Fibroblast of skin of right biceps (primary cell): Measurements from ENCODE around the gene PRDX3.
"Not testable (repeated sequence)": the region's sequence is repeated elsewhere in the genome, so short reads cannot be mapped to it uniquely, and the experiment has no call there.

ENCODE experiments used
- DNase-seq: peaks from one replicate; pipeline ENCODE4 v3.0.0-alpha.2; 2013

The PRDX3 gene

DNA sequence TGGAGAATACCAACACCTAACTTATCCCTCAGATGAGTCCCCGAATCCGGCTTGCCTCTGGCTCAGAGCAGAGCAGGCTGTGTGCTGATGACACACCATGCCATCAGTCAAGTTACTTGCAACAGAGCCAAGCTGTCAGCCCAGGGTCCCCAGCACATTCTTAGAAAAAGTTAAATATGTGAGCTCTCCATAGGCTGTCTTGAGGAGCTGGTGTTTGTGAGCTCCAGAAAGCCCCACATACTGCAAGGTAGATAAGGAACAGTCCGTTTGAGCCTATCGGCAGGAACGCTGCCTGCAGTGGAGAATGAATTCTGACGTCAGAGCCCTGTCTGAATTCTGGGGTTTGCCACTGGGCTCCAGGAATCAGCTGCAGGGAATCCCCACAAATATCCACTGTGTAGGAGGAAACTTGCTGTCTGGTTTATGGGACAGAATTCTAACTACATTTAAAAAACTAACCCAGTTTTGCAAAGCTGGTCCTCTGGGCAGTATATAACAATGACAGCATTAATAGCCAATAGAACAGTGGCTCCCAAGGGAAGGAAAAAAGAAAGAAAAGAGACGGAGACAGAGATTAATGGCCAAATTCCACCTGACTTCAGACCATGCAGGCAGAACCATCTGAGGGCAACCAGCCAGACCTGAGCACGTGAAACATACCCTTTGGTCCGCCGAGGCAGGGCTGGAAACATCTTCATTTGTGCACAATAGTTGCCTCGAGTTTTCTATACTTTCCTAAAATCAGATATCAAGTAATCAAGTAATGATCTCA lies 16.7 kb downstream of the PRDX3 start:
- DNase-seq, result peak; percentile 70

DNA sequence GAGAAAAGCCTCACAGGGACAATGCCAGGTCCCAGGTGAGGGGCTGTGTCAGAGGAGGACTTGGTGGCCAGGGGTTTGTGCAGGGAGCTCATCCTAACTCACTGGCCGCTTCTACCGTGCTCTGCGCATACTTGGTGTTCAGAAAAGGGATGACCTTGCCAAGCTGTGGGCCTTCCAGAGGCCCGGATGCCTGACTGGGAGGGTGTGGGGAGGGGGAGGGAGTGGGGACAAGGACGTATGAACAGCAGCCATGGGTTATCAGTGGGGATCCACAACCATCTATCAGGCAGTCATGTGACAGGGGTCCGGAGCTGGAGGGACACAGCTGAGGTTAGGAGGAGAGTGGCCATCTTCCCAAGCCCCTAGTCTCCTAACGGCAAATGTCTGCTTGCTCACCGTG lies 19.3 kb downstream of the PRDX3 start:
- DNase-seq, result no peak

DNA sequence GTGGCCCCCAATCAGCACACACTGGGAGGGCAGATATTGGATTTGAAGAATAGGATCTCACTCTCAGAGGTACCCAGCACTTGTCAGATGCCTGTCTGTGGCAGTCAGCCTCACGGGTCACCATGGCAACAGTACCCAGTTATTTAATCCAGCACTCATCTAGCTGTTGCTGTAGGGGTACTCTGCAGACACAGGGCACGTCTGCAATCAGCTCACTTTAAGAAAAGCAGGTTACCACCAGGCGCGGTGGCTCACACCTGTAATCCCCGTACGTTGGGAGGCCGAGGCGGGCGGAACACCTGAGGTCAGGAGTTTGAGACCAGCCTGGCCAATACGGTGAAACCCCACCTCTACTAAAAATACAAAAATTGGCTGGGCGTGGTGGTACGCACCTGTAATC lies 25.0 kb downstream of the PRDX3 start:
- DNase-seq, result no peak

DNA sequence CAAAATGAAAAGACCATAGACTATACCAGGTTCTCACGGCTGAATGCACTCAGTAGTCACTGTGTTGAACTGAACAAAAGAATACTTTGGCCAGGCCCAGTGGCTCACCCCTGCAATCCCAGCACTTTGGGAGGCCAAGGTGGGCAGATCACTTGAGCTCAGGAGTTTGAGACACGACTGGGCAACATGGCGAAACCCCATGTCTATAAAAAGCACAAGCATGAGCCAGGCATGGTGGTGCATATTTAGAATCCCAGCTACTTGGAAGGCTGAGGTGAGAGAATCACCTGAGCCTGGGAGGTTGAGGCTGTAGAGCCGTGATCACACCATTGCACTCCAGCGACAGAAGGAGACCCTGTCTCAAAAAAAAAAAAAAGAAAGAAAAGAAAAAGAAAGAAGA lies 25.6 kb downstream of the PRDX3 start:
- no peak for DNase-seq

DNA sequence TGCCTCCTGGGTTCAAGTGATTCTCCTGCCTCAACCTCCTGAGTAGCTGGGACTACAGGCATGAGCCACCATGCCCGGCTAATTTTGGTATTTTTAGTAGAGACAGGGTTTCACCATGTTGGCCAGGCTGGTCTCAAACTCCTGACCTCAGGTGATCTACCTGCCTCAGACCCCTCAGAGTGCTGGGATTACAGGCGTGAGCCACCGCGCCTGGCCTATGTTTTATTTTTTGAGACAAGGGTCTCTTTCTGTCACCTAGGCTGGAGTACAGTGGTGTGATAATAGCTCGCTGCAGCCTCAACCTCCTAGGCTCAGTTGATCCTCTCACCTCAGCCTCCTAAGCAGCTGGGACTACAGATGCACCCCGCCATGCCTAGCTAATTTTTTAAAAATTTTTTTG lies 27.0 kb downstream of the PRDX3 start:
- DNase-seq, result not testable (repeated sequence)

DNA sequence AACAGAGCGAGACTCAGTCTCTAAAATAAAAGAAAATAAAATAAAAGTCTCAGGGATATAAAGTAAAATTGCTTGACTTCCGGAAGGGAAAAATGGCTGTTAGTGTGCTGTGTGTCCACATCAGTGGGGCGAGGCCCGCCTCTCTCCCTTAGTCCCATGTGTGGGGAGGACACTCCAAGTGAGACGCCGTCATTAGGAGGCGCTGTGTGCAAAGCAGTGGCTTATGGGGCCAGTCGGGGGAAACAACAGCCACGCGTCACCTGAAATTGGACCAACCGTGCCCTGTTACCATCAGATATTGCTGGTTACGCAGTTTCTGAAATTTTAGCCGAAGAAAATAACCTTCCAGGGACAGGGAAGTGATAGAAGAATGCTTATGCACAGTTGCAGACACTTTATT lies 28.9 kb downstream of the PRDX3 start:
- DNase-seq, result no peak

DNA sequence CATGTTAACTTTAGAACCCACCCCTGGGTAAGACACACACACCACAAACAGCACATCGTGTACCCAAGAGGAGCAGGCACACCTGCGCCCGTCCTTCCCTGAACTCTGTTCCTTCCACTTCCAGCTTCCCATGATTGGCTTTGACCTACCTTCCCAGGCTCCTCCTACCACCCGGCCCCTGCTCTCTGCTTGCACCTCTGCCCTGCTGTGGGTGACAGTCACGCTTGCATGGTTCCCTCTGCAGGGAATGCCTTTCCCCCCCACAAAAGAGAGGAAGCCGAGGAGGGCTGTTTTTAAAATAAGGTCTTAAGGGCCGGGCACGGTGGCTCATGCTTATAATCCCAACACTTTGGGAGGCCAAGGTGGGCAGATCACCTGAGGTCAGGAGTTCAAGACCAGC lies 29.5 kb downstream of the PRDX3 start:
- no peak for DNase-seq

DNA sequence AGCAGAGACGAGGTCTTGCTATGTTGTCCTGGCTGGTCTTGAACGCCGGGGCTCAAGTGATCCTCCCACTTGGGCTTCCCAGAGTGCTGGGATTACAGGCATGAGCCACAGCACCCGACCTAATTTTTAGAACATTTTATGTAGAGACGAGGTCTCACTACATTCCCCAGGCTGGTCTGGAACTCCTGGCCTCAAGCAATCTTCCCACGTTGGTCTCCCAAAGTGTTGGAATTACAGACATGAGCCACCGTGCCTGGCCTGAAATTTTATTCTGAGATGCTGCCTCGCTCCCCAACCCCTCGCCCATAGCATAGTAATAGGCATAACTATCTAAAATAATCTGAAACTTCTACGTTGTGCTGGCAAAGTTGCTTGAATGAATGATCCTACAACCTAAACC lies 35.0 kb downstream of the PRDX3 start:
- DNase-seq, result no peak

DNA sequence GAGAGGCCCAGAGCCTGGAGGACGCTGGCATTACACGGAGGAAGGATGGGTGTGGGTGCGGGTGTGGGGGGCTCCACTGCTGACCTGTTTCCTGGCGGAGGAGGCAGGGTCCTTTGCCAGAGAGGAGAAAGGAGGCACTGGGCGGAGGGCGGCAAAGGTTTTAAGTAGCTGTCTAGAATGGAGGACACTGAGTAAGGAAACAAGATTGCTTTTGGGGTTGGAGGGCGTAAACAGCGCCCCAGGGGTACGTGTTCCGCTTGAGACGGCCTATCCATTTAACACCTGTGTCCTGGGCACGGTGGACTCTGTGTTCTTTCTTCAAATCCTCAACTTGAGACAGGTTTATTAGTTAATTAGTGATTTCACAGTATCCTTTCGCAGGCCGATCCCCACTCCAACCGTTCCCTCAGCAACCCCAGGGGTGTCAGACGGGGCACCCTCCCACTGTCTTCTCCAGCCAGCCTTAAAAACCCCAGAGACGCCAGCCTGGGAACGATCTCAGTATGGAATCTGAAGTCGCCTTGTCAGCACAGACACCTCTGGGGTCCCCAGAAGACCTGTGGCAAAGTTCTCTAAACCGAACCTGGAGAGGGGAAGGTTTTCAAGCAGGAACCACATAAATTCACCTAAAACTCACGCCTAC lies 37.9 kb downstream of the PRDX3 start:
- DNase-seq, result no peak

DNA sequence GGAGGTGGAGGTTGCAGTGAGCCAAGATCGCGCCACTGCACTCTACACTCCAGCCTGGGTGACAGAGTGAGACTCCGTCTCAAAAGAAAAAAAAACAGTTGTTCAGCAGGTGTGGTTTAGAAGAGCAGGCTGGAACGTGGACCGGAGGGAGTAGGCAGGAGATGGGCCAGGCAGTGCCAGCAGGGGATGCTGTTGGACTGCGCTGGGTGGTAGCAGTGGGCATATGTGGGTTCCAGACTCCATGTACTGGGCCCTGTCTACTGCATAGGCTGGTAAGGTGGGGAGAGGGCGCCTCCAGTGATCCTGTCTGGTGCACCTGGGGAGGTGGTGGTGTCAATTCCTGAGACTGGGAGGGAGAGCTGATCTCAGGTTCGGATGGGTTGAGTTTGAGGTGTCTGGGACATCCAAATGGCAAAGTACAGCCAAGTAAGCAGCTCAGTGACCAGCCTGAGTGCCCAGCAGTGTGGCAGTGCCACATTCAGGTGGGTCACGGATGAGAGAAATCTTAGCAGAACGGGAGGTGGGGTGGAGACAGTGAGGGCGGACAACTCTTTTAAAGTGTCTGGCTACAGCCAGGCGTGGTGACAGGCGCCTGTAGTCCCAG lies 39.0 kb downstream of the PRDX3 start:
- peak; percentile 28 for DNase-seq

DNA sequence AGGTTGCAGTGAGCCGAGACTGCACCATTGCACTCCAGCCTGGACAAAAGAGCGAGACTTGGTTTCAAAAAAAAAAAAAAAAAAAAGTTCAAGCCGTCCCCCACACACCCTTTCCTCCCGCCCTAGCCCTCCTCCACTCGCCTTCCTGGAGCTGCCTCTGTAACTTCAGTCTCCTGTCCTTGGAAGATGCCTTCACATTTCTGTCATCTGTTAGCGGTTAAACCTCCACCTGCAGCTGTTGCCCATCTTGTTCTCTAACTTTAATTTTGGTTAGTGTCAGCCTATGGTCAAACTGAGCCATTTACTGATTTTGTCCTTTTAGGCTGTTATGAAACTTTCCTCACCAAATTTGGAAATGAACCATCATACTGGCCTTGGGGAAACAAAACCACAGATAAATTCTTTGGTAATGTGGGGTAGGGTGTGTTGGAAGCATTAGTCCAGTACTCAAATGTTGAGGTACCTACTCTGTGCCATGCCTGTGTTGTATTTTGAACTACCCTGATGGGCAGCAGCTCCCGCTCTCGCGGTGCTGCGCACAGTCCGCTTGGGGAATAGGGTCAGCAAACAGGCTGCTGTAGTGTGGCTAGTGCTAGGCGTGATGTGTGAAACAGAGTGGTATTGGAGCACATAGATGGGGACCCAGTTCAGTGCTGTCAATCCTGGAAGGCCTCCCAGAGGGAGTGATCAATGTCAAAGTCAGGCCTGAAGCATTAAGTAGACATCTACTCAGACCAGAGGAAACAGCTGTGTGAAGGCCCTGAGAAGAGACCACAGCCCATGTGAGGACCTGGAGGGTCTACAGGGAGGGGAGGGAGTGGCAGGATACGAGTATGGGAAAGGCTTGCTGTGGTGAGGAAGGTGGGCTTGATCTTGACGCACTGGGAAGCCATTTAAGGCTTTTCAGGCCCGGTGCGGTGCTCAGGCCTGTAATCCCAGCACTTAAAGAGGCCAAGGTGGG lies 40.0 kb downstream of the PRDX3 start:
- DNase-seq, result no peak

DNA sequence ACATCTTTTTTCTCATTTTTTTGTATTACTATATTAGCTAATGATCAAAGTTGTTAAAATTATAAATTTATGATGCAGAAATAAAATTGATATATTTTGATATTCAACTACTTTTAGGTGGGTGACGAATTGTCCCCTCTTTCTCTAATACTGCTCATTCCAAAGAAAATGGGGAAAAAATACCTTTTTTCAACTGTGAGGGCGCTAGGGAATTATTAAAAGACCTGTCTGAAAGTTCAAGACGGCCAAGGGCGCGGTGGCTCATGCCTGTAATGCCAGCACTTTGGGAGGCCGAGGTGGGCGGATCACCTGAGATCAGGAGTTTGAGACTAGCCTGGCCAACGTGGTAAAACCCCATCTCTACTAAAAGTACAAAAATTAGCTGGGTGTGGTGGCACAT lies 40.7 kb downstream of the PRDX3 start:
- DNase-seq, result not testable (repeated sequence)

DNA sequence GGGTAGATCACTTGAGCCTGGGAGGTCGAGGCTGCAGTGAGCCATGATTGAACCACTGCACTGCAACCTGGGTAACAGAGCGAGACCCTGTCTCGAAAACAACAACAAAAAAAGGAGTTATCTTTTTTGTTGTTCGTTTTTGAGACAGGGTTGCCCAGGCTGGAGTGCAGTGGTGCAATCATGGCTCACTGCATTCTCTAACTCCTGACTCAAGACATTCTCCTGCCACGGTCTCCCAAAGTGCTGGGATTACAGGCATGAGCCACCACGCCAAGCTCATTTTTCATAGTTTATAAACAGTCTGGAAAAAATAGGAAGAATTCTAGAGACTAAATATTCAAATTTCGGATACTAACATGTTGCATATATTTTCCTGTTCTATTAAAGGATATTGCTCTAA lies 42.5 kb downstream of the PRDX3 start:
- DNase-seq, result no peak

DNA sequence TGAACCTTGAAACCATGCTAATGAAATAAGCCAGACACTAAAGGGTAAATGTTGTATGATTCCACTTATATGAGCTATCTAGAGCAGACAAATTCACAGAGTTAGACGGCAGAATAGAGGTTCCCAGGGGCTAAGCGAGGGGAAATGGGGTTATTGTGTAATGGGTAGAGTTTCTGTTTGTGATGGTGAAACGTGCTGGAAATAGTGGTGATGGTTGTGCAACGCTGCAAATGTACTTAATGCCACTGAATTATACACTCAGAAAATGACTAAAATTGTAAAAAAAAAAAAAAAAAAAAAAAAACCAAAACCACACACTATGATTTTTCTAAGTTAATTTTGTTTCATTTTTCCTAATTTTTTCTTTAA lies 43.1 kb downstream of the PRDX3 start:
- DNase-seq, result no peak

DNA sequence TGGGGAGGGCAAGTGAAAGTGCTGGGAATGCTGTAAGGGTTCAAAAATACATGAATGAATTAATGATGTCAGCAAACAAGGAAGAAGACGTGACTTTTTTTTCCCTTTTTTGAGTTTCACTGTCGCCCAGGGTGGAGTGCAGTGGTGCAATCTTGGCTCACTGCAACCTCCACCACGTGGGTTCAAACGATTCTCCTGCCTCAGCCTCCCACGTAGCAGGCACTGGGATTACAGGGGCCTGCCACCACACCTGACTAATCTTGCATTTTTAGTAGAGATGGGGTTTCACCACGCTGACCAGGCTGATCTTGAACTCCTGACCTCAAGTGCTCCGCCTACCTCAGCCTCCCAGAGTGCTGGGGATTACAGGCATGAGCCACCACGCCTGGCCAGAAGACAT lies 44.7 kb downstream of the PRDX3 start:
- no peak for DNase-seq

DNA sequence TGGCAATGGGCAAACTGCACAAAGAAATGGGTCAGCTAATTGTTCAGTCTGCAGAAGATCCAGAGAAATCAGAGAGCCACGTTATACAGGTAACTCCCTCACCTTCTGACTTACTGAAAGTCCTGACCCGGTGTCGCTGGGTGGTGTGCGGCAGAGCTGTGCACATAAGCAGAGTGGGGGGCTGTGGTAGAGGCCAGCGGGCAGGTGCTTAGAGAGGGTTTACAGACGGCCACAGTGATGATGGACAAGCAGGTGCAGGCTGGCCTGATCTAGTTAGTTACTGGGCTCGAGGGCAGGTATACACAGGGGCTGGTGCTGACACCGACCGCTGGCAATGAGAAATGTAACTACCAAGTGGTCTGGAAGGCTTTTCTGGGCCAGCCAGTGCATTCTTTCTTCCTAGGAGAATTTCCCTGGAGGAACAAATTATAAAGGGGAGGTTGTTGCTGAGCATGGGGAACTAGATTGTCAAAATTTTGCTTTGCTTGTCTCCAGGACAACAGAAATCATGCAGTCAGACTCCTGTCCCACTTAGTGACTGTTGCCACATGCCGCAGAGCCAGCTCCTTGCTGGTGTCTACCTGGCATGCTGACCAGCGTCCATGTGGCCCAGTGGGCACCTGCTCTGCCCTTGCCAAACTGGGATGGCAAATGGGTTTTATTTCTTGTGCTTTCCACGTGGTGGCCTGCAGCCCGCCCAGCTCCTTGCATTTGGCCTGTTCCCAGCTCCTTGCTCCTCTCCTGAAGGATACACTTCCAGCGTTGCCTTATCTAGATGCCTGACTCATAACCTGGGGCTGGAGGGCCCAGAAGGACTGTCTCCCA lies 45.9 kb downstream of the PRDX3 start:
- no peak for DNase-seq

DNA sequence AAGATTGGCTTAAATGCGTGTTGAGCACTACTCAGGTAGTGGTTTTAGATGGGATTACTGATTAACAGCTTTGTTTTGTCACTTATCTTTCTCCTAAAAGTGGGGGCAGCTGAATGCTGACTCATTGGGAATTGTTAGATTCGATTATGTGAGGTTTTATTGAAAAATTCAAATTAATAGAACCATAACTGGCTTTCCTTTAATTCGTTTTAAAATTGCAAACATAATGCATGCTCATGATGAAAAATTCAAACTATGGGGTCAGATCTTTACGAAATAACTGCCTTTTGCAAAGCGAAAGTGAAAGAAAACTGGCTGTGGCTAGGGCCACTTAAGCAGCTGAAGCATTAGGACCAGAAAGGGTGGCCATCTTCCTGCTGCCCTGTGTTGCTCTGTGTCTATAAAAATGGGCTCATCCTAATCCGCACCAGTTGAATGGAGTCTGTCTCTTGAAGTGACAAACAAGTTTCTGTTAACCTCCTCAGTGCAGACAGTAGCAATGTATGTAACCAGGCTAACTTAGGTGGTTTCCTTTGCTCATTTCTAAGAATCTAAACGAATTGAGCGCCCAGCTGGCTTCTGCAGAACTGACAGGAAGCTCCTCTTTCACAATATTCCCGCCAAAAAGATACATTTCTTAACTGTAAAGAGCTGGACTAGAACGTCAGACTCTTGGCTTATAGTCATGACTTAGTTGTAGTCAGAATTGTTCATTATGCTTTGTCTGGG lies 46.9 kb downstream of the PRDX3 start:
- no peak for DNase-seq

DNA sequence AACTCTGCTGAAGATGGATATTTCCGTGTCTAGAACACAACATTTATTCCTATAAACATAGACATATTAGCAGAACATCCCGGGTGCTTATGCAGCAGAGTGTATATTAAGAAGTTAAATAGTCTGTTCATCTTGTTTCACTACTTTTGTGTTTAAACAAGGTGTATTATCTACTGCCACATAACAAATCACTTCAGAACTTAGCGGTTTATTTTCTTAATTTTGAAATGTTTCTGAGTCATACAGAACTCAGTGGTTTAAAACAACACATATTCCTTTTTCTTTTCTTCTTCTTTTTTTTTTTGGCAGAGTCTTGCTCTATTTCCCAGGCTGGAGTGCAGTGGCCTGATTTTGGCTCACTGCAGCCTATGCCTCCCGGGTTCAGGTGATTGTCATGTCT lies 48.9 kb downstream of the PRDX3 start:
- DNase-seq, result no peak

DNA sequence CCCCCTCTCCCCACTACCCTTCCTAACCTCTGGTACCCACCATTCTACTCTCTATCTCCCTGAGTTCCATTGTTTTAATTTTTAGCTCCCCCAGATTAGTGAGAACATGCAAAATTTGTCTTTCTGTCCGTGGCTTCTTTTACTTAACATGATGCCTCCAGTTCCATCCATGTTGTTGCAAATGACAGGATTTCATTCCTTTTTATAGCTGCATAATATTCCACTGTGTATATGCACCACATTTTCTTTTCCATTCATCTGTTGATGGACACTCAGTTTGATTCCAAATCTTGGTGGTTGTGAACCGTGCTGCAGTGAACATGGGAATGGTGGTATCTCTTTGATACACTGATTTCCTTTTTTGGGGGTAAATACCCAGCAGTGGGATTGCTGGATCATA lies 52.7 kb downstream of the PRDX3 start:
- no peak for DNase-seq

DNA sequence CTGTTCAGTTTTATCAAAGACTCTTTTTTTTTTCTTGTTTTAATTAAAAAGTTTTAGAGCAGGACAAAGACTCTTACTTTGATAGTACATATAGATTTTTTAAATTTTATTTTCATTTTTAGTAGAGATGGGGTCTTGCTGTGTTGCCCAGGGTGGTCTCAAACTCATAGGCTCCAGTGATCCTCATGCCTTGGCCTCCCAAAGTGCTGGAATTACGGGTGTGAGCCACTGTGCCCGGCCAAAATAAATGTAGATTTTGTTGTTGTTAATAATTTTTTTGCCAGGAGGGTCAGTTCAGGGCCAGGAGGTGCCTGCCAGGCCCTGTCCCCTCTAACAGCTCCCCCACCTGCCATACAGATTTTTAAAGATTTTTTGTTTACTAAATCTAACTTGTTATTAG lies 57.7 kb downstream of the PRDX3 start:
- DNase-seq, result no peak

DNA sequence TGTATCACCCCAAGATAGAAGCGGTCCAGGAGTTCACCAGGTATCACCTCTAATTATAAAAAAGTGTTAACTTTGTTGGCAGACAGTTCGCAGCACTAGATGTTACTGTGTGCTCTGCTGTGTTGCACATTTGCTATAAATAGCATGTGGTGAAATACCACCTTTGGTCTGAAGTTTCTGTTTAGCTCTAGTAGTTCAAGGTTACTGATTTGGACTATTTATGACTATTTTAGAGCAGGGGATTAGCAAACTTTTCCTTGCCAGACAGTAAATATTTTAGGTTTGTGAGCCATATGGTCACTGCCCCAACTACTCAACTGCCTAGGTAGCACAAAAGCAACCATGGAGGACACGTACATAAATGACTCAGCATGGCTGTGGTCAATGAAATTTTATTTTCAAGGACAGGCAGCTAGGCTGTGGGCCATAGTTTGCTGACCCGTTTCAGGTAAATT lies 58.2 kb downstream of the PRDX3 start:
- DNase-seq, result no peak

DNA sequence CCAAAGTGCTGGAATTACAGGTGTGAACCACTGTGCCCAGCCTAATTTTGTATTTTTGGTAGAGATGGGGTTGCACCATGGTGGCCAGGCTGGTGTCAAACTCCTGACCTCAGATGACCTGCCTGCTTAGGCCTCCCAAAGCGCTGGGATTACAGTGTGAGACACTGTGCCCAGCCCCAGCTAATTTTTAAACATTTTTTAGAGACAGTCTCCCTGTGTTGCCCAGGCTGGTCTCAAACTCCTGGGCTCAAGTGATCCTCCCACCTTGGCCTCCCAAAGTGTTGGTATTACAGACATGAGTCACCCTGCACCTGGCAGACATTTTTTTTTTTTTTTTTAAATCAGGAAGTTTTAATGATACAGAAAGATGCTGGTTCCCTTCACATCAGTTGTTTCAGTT lies 59.2 kb downstream of the PRDX3 start:
- DNase-seq, result no peak
